H1 (cell line): ENCODE results near the gene ATP5ME. TPM values are rescaled to one million over a fixed set of nuclear protein-coding genes. Genes with fewer than 3 reads are reported as not detected.

Experiments used
- CTCF ChIA-PET: fragments of 300-600 bp; sonication (Branson Sonifier 250); formaldehyde crosslinking; loops from one replicate; lab custom pipeline; 2021; ENCODE audit not compliant: partially characterized antibody; lab: Charles Lee
- POLR2A ChIA-PET: fragments of 300-600 bp; sonication (Branson Sonifier 250); formaldehyde crosslinking; loops from one replicate; lab custom pipeline; 2021; ENCODE audit warnings: inconsistent platforms; ENCODE audit not compliant: partially characterized antibody; lab: Charles Lee
- DNase-seq, 2 experiments: peaks; one replicate each; pipeline versions ENCODE4 v3.0.0 to v3.0.0-alpha.2; 2010 to 2022; ENCODE audit warnings: low spot score in 2 of 2, low read depth in 1 of 2, mixed read lengths in 1 of 2
- FAIRE-seq: peaks from 2 replicates; lab custom pipeline; 2011; peaks lifted over from hg19 to GRCh38; lab: Jason Lieb, UNC
- H2AFZ ChIP-seq: 2 replicates; pipeline ENCODE4 v1.8.1; 2012; ENCODE audit warnings: low read length, inconsistent platforms
- H2AK5ac ChIP-seq: 2 replicates; pipeline ENCODE4 v1.6.1; 2013; ENCODE audit warnings: low read depth, low read length
- H2BK120ac ChIP-seq: replicated peaks from 2 replicates; pipeline ENCODE3; 2013; ENCODE audit warnings: low read depth, low read length, inconsistent platforms
- H2BK12ac ChIP-seq: 2 replicates; pipeline ENCODE4 v1.6.1; 2013; ENCODE audit warnings: low read depth, low read length
- H2BK15ac ChIP-seq: 2 replicates; pipeline ENCODE4 v1.6.1; 2013; ENCODE audit warnings: low read length
- H2BK20ac ChIP-seq: 2 replicates; pipeline ENCODE4 v1.6.1; 2013; ENCODE audit warnings: low read length
- H2BK5ac ChIP-seq: 2 replicates; pipeline ENCODE4 v1.6.1; 2013; ENCODE audit warnings: low read depth, low read length
- H3K14ac ChIP-seq: 2 replicates; pipeline ENCODE4 v1.6.1; 2013; ENCODE audit warnings: inconsistent platforms; ENCODE audit not compliant: insufficient read length
- H3K18ac ChIP-seq: 2 replicates; pipeline ENCODE4 v1.6.1; 2013; ENCODE audit warnings: low read length; ENCODE audit errors: extremely low read depth
- H3K23ac ChIP-seq: 2 replicates; pipeline ENCODE4 v1.6.1; 2013; ENCODE audit warnings: inconsistent platforms; ENCODE audit not compliant: insufficient read length
- H3K23me2 ChIP-seq: 2 replicates; pipeline ENCODE4 v1.6.1; 2013; ENCODE audit warnings: low read depth, low read length
- H3K27ac ChIP-seq: 2 replicates; pipeline ENCODE4 v1.6.1; 2011; ENCODE audit warnings: low read depth, low read length, inconsistent platforms
- H3K27me3 ChIP-seq, 4 experiments: replicated peaks in 1 of 4; 1 replicate in 1 of 4; 2 replicates in 3 of 4; pipeline versions ENCODE4 v1.6.1 to v1.8.1; 2011 to 2013; ENCODE audit warnings: low read length in 3 of 4, mild to moderate bottlenecking in 3 of 4, inconsistent platforms in 2 of 4, mixed read lengths in 2 of 4, moderate library complexity in 1 of 4; ENCODE audit not compliant: control insufficient read depth in 3 of 4, insufficient read depth in 3 of 4; ENCODE audit errors: extremely low read depth in 1 of 4
- H3K36me3 ChIP-seq, 4 experiments: 2 replicates each; pipeline versions ENCODE4 v1.6.1 to v1.8.1; 2011 to 2013; ENCODE audit warnings: mild to moderate bottlenecking in 4 of 4, low read length in 3 of 4, moderate library complexity in 2 of 4, control low read depth in 1 of 4, inconsistent platforms in 1 of 4; ENCODE audit not compliant: insufficient read depth in 4 of 4, control insufficient read depth in 2 of 4
- H3K4ac ChIP-seq: replicated peaks from 2 replicates; pipeline ENCODE3; 2013; ENCODE audit warnings: low read length, low read depth, mixed read lengths, inconsistent platforms; ENCODE audit not compliant: insufficient read length
- H3K4me1 ChIP-seq, 4 experiments: replicated peaks in 1 of 4; 1 replicate in 1 of 4; 2 replicates in 3 of 4; pipeline versions ENCODE4 v1.6.1 to v1.8.1; 2011 to 2013; ENCODE audit warnings: low read length in 3 of 4, inconsistent platforms in 2 of 4, mixed read lengths in 1 of 4; ENCODE audit not compliant: insufficient read depth in 4 of 4, control insufficient read depth in 3 of 4
- H3K4me2 ChIP-seq, 2 experiments: 2 replicates each; pipeline versions ENCODE4 v1.6.1 to v1.8.1; 2011 to 2013; ENCODE audit warnings: low read depth in 2 of 2, low read length in 2 of 2, control low read depth in 1 of 2, inconsistent platforms in 1 of 2, mild to moderate bottlenecking in 1 of 2; ENCODE audit not compliant: insufficient read depth in 1 of 2
- H3K4me3 ChIP-seq, 4 experiments: fragments of 200-600, 300-600 bp in 1 of 4; sonication (generic), shearing (Covaris generic), sonication (Bioruptor Twin) in 1 of 4; 2 replicates each; pipeline versions ENCODE4 v1.5.1 to v1.8.1; 2011 to 2016; ENCODE audit warnings: low read length in 4 of 4, low read depth in 3 of 4, control low read depth in 2 of 4, inconsistent platforms in 2 of 4, mild to moderate bottlenecking in 2 of 4, mixed read lengths in 1 of 4, moderate library complexity in 1 of 4; ENCODE audit not compliant: insufficient read depth in 2 of 4; ENCODE audit errors: extremely low read depth in 1 of 4
- H3K56ac ChIP-seq: replicated peaks from 2 replicates; pipeline ENCODE3; 2013; ENCODE audit warnings: low read depth, mild to moderate bottlenecking, mixed read lengths, low read length, inconsistent platforms; ENCODE audit not compliant: insufficient read length
- H3K79me1 ChIP-seq: 2 replicates; pipeline ENCODE4 v1.6.1; 2013; ENCODE audit warnings: low read depth, low read length, control low read depth
- H3K79me2 ChIP-seq, 2 experiments: 2 replicates each; pipeline versions ENCODE4 v1.6.1 to v1.8.1; 2012 to 2013; ENCODE audit warnings: low read length in 2 of 2, mild to moderate bottlenecking in 2 of 2, inconsistent platforms in 1 of 2; ENCODE audit not compliant: insufficient read depth in 2 of 2, control insufficient read depth in 1 of 2
- H3K9ac ChIP-seq, 4 experiments: replicated peaks in 1 of 4; 1 replicate in 1 of 4; 2 replicates in 3 of 4; pipeline versions ENCODE4 v1.6.1 to v1.8.1; 2011 to 2013; ENCODE audit warnings: low read depth in 3 of 4, low read length in 3 of 4, control low read depth in 2 of 4, mild to moderate bottlenecking in 2 of 4, moderate library complexity in 2 of 4, inconsistent platforms in 1 of 4; ENCODE audit errors: extremely low read depth in 1 of 4
- H3K9me3 ChIP-seq, 2 experiments: 2 replicates each; pipeline versions ENCODE4 v1.6.1 to v1.8.1; 2012 to 2013; ENCODE audit warnings: mild to moderate bottlenecking in 2 of 2, moderate library complexity in 2 of 2, control low read depth in 1 of 2, inconsistent platforms in 1 of 2, low read depth in 1 of 2, low read length in 1 of 2, mixed read lengths in 1 of 2; ENCODE audit not compliant: insufficient read depth in 2 of 2
- H4K20me1 ChIP-seq, 2 experiments: replicated peaks in 1 of 2; 2 replicates each; pipeline versions ENCODE3 to v1.8.1; 2011 to 2013; ENCODE audit warnings: inconsistent platforms in 2 of 2, low read length in 2 of 2, mild to moderate bottlenecking in 1 of 2; ENCODE audit not compliant: insufficient read depth in 2 of 2, control insufficient read depth in 1 of 2
- H4K5ac ChIP-seq: 2 replicates; pipeline ENCODE4 v1.6.1; 2013; ENCODE audit warnings: low read length, low read depth, mixed read lengths, inconsistent platforms; ENCODE audit not compliant: insufficient read length
- H4K8ac ChIP-seq: 2 replicates; pipeline ENCODE4 v1.8.0; 2013; ENCODE audit warnings: mild to moderate bottlenecking, moderate library complexity, low read length, inconsistent platforms; ENCODE audit not compliant: insufficient read depth; ENCODE audit errors: extremely low read depth
- H4K91ac ChIP-seq: replicated peaks from 2 replicates; pipeline ENCODE3; 2013; ENCODE audit warnings: low read length, mixed read lengths, inconsistent platforms; ENCODE audit not compliant: insufficient read length
- CEBPB ChIP-seq: IDR thresholded peaks from 2 replicates; pipeline ENCODE4 v1.6.1; 2012; ENCODE audit warnings: low read depth, low read length
- CHD2 ChIP-seq: IDR thresholded peaks from 2 replicates; pipeline ENCODE4 v1.6.1; 2012; ENCODE audit warnings: low read length, improper control_type of control experiment
- CREB1 ChIP-seq: IDR thresholded peaks from 2 replicates; pipeline ENCODE4 v1.6.1; 2012; ENCODE audit warnings: inconsistent platforms
- CTBP2 ChIP-seq: IDR thresholded peaks from 2 replicates; pipeline ENCODE4 v1.7.0; 2011; ENCODE audit warnings: borderline replicate concordance, mild to moderate bottlenecking, moderate library complexity, mixed read lengths, low read length; ENCODE audit not compliant: insufficient read depth, insufficient read length
- EP300 ChIP-seq, 2 experiments: IDR thresholded peaks; 1 replicate in 1 of 2; 2 replicates in 1 of 2; pipeline ENCODE4 v1.6.1; 2011 to 2012; ENCODE audit warnings: low read depth in 2 of 2, low read length in 2 of 2, mild to moderate bottlenecking in 2 of 2, borderline replicate concordance in 1 of 2, inconsistent platforms in 1 of 2, moderate library complexity in 1 of 2
- KDM5A ChIP-seq: fragments of 200-600 bp; IDR thresholded peaks from 2 replicates; pipeline ENCODE4 v1.7.1; 2012; ENCODE audit warnings: mild to moderate bottlenecking, low read length, inconsistent platforms, mixed read lengths
- NANOG ChIP-seq: IDR thresholded peaks from 2 replicates; pipeline ENCODE4 v1.6.1; 2011; ENCODE audit warnings: low read length, low read depth, mild to moderate bottlenecking, inconsistent platforms; ENCODE audit not compliant: insufficient read depth, poor library complexity, severe bottlenecking
- RFX5 ChIP-seq: IDR thresholded peaks from 2 replicates; pipeline ENCODE4 v1.6.1; 2011; ENCODE audit warnings: low read depth, low read length, improper control_type of control experiment, borderline replicate concordance
- SP1 ChIP-seq: IDR thresholded peaks from 2 replicates; pipeline ENCODE4 v1.6.1; 2011; ENCODE audit warnings: low read depth, low read length
- TAF1 ChIP-seq: IDR thresholded peaks from 2 replicates; pipeline ENCODE4 v1.6.1; 2011; ENCODE audit warnings: mild to moderate bottlenecking, low read depth, low read length
- TCF12 ChIP-seq: IDR thresholded peaks from 2 replicates; pipeline ENCODE4 v1.6.1; 2011; ENCODE audit warnings: low read depth, mild to moderate bottlenecking, low read length
- WGBS, 2 experiments: shearing (Covaris generic) in 1 of 2; methylation state at CpG; one replicate each; pipeline versions ENCODE4 v1.1.6 to v1.1.7; 2013 to 2015; ENCODE audit warnings: low lambda C conversion rate in 2 of 2, mixed read lengths in 2 of 2, inconsistent platforms in 1 of 2, low coverage in 1 of 2, missing lambda C conversion rate in 1 of 2; ENCODE audit not compliant: insufficient replicate concordance in 2 of 2, insufficient coverage in 1 of 2, insufficient read length in 1 of 2; ENCODE audit errors: extremely low coverage in 1 of 2, missing lambda C conversion rate in 1 of 2; 5-methylcytosine and 5-hydroxymethylcytosine counted together
- polyA plus RNA-seq, 7 experiments: library from polyadenylated mRNA; depleted of rRNA in 3 of 7; stranded (reverse) in 5 of 7; unstranded in 2 of 7; fragments of >200 nt in 5 of 7; fragments of 200-250 nt in 2 of 7; gene quantifications; 1 replicate in 5 of 7; 2 replicates in 1 of 7; 4 replicates in 1 of 7; pipeline versions ENCODE4 v1.2.1 to v1.2.3, GENCODE V29; 2011 to 2013; ENCODE audit warnings: missing spikeins in 2 of 7, mixed read lengths in 2 of 7
- total RNA-seq: library from RNA; stranded (reverse); fragmentation: NEBNext Ultra II Directional; extraction: Animal tissue kit (Norgen Biotek cat#: 25700); gene quantifications from 2 replicates; pipeline ENCODE4 v1.2.1, GENCODE V29; 2021

The ATP5ME gene
- total and polyA plus RNA-seq, 2 of the 8 experiments (the other 6 are each of a cell fraction or from before 2014, with no cell fraction given): 375 to 450 TPM

DNA sequence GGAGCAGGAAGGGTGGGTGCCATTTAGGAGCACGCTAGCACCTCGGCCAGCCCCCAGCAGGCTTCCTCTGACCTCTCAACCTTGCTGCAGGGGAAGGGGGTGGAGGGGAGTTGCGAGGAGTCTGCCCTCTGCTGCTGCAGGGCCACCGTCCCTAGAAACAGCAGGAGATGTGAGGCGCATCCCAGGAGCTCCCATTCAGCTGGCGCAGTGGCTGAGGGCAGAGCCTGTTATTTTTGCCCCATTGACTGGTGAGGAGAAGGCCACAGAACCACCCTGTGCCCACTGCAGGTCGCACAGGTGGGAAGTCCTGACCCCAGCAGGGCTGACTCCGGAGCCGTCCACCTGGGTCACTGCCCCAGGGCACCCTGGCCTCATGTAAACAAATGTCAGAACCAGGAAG is 40.7 kb downstream of the ATP5ME start:
- H3K4me1 ChIP-seq: no peaks in the 10 kb centered on the region
- H3K14ac ChIP-seq: no peak overlapping the region
- no peak overlapping the region for H2BK12ac ChIP-seq
- no peak overlapping the region for H3K9ac ChIP-seq
- 81% methylated on average over 9 of the region's 9 CpGs; no CpG with 5 or more reads in 1 of the 2 experiments for WGBS, 2 experiments
- H3K23me2 ChIP-seq: no peaks in the 10 kb centered on the region
- no peak overlapping the region for H3K56ac ChIP-seq
- H2BK5ac ChIP-seq: no peak overlapping the region
- ChIA-PET POLR2A (no interaction called here), CTCF (interaction anchor here (0.9 to 1.0 kb wide), 2 partner anchors 16 to 27 kb away, joined by 3 to 4 read pairs; no protein-coding TSS in a partner anchor)
- H2BK20ac ChIP-seq: no peak overlapping the region
- DNase-seq (no peak), FAIRE-seq (no peak)
- H3K36me3 ChIP-seq: no peaks in the 10 kb centered on the region
- H2AK5ac ChIP-seq: no peak overlapping the region
- H3K27me3 ChIP-seq: no peaks in the 10 kb centered on the region; a peak in 1 of 7 replicates
- H3K18ac ChIP-seq: no peak overlapping the region
- H3K23ac ChIP-seq: no peak overlapping the region
- no peak overlapping the region for H2AFZ ChIP-seq
- no peaks in the 10 kb centered on the region for H3K79me1 ChIP-seq
- H3K4me3 ChIP-seq: no peak overlapping the region
- H3K4ac ChIP-seq: no peak overlapping the region
- H3K4me2 ChIP-seq: no peak overlapping the region
- H4K8ac ChIP-seq: peak overlapping the region; percentile 25; the same call in 1 of the 2 replicates
- peaks cover 0 to 2% of the 10 kb centered on the region in 2 experiments for H4K20me1 ChIP-seq
- H2BK15ac ChIP-seq: no peak overlapping the region
- H3K9me3 ChIP-seq: peaks cover 10 to 11% of the 10 kb centered on the region in 2 experiments; a peak in 3 of 4 replicates
- H4K5ac ChIP-seq: no peak overlapping the region
- no peaks in the 10 kb centered on the region for H3K79me2 ChIP-seq
- no peak overlapping the region for H4K91ac ChIP-seq
- no peak overlapping the region for H2BK120ac ChIP-seq
- H3K27ac ChIP-seq: no peak overlapping the region
- TF ChIP-seq CHD2: no peak
- TF ChIP-seq CTBP2: no peak
- no peak for TF ChIP-seq SP1
- no peak for TF ChIP-seq RFX5
- TF ChIP-seq CREB1: no peak
- no peak for TF ChIP-seq NANOG
- TF ChIP-seq KDM5A: no peak
- TF ChIP-seq CEBPB: no peak
- TF ChIP-seq TCF12: no peak
- no peak for TF ChIP-seq TAF1
- no peak for TF ChIP-seq EP300 (IDR thresholded peaks at IDR 0.05; ENCODE audit: borderline replicate concordance in 1 of 2, low read depth in 2 of 2, low read length in 2 of 2)
